GM19240 (cell line): ENCODE results near the gene DNAJB6.
"Not testable (repeated sequence)": the region's sequence is repeated elsewhere in the genome, so short reads cannot be mapped to it uniquely, and the experiment has no call there.

ENCODE experiments used
- DNase-seq: peaks from one replicate; pipeline ENCODE4 v3.0.0; 2011; ENCODE audit warnings: low spot score; ENCODE audit not compliant: insufficient read length

DNAJB6 gene

DNA sequence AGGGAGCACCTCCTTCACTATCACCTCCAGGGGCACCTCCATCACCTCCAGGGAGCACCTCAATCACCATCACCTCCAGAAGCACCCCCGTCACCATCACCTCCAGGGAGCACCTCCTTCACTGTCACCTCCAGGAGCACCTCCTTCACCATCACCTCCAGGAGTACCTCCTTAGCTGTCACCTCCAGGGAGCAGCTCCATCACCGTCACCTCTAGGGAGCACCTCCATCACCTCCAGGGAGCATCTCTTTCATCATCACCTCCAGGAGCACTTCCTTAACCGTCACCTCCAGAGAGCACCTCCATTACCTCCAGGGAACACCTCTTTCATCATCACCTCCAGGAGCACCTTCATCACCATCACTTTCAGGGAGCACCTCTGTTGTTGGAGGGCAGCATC is 103.0 kb downstream of the DNAJB6 start:
- DNase-seq, result no peak

DNA sequence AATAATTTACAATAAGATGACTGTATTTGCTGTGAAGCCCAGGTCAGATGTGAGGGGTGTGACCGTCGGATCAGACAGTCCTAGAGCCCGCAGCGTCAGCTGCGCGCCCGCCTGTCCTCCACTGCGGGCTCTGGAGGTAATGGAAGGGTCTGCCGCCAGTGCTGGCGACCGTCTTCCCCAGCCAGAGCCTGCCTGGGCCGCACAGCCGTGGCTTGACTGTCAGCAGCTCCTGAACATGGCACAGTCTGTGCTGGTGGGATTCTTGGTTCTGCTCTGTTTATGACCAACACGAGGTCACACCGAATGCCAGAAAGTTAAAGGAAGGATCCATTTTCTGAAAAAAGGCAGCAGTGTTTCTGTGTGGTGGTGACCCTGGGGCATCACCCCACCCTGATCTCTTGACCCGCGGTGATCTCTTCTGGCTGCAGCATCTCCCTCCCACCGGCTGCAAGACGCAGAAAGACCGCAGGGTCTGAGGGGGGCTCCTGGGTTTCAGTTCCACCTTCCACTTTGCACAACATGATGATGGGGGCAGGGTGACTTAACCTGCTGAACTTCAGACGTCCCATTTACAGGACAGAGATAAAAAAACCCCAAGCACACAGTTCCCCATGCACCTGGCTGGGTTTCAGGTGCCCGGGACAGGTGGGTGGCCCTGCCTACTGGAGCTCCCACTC is 103.7 kb downstream of the DNAJB6 start:
- no peak for DNase-seq

DNA sequence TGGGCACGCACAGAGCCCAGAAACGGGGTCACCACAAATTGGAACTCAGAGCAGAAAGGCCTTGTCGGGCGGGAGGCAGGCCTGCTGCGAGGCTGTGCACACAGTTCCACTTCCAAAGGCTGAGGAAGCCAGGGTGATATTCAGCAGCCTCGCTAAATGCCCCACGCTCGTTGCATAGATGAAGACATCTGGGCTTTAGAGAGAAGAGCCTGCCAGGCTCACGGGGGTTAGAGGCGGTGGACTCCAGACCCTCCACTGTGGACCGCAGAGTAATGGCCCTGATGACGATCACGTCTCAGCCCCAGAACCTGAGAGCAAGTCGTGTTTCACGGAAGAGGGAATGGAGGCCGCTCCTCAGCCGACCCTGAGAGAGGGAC is 104.2 kb downstream of the DNAJB6 start:
- no peak for DNase-seq

DNA sequence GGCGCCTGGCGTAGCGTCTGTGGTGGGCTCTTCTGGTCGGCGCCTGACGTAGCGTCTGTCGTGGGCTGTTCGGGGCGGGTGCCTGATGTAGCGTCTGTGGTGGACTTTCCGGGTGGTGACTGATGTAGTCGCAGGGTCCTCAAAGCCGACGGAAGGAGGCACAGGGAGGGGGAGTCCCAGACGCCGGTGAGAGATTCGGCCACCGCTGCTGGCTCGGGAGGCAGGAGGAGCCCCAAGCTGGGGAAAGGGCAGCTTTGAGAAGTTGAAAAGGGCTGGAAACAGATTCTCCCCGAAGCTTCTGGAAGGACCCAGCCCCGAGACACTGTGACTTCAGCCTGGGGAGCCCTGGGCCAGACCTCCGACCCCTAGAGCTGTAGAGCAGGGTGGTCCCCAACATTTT is 105.7 kb downstream of the DNAJB6 start:
- no peak for DNase-seq

DNA sequence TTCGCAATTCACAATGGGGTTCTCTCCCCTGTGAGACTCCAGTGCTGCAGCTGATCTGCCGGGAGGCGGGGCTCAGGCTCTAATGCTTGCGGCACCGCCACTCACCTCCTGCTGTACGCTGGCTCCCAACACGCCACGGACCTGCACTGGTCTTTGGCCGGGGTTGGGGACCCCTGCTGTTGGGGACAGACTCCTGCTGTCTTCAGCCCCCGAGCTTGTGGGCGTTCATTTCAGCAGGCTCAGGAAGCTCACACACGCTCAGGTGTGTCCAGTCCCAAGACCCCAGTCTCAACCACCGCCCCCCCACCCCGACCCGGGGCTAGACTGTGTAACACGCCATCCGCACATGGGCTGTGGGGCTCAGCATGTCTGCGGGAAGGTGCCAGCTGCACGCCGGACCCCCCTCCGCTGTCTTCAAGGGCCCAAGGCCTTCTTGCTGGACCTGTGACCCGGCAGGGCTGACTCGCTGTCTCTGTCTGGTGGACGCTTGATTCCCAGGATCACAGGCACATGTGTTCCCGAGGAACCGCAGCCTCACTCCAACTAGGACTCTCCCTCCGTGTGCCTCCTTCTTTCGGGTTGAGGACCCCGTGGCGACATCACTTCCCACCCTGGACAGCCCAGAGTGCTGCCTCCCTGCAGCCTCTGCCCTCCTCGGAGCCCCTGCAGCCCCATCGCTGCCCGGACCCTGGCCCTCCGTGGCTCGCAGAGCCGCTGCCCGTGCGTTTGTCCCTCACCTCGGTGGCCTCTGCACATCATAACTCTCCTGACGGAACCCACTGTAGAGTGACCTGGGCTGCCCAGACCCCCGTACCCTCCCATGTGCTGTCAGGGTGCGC is 106.4 kb downstream of the DNAJB6 start:
- DNase-seq, result no peak

DNA sequence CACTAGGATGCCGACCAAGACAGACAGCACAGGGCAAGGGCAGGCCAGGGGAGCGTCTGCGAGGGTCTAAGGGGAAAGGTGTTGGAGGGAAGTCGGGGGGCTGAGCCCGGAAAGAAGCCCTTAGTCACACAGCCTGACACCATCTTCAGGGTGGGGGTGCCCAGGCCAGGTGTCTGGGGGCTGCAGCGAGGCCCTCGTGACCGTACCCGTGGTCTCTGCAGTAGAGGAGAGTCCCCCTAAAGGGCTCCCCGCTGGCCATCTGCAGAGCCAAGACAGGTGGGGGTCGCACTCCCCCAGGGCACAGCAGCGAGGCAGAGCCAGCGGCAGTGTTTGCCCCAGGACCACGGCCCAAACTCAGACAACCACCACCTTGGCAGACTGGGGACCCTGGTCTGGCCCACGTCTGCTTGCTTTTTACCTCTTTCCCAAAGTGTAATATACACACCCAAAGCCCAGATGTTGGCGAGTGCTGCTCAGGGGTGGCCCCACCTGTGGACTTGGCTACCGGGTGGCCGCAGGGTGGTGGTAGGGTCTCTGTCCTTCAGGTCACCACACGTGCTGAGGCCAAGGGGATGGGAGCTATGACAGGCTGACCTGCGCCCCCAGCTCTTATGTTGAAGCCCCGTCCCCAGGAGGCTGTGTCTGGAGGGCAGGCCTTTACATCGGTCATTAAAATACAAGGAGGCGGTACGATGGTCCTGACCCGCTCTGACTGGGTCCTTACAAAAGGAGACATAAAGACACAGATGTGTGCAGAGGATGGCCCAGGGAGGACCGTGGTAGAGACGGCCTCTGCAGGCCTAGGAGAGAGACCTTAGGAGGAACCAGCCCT is 107.4 kb downstream of the DNAJB6 start:
- no peak for DNase-seq

DNA sequence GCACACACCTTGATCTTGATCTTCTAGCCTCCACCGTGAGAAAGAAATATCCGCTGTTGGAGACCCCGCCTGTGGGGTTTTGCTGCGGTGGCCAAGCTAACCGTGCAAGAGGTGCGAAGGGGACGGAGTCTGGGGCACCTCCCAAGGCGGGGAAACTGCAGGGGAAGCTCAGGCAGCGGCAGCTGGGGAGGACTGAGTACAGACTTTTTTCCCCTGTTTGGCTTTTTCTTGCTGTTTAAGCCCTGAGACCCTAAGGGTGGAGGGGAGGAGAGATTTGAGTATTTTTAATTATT is 108.0 kb downstream of the DNAJB6 start:
- no peak for DNase-seq

DNA sequence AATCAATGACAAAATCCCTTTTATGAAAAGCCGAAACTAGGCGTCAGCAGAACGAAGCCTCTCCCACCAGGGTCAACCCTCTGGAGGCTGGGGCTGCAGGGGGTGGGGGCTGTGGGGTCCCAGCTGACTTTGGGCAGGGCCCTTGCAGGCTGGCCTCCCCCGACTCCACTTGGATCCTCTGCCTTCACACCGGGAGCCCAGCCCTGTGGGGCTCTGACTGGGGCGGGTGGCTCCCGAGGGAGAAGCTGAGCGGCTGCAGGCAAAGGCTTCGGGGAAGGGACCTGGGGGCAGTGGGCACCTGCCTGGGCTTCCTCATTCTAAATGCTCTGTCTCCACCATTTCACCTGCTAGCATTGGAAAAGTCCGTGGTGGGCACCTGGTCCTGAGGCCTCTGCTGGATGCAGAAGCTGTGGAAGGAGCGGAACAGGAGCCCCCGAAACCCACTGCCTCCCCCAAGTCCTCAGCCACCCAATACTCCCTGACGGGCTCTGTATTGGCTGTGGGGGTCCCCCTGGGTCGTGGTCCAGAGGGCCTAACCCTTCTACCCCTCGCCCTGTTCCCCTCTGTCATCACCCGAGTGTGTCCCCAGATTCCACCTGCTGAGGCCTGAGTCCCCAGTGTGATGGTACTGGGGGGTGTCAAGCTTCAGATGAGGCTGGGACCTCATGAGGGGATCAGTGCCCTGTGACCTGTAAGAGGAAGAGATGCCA is 108.6 kb downstream of the DNAJB6 start:
- DNase-seq, result no peak

DNA sequence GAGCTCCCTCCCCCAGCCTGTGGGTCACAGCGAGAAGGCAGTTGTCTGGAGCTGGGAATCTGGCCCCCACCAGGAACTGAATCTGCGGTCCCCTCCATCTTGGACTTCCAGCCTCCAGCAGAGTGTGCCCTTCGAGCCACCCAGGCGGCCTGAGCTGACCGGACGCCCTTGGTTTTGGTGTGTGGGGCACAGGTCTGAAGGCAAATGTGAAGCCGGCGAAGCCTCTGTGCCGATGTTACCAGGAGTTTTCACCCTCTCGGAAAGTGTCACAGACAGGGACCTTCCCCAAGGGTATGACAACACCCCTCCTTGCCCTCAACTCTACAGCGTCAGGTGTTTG is 109.1 kb downstream of the DNAJB6 start:
- no peak for DNase-seq

DNA sequence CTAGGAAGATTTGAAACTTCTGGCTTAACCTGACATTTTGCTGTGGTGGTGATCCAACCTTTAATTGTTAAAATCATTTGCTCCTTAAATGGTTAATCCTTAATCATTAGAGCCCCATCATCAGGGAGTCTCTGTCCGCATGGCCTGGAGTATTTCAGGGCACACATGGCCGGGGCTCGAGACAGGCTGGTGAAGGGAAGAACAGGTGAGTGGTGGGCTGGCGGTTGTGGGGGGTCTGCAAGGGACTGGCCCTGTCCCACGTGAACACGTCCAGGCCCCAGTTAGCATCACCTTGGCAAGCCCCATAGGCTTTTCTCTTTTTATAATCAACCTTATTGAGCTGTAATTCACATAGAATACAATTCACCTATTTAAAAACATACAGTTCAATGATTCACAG is 109.5 kb downstream of the DNAJB6 start:
- DNase-seq, result no peak

DNA sequence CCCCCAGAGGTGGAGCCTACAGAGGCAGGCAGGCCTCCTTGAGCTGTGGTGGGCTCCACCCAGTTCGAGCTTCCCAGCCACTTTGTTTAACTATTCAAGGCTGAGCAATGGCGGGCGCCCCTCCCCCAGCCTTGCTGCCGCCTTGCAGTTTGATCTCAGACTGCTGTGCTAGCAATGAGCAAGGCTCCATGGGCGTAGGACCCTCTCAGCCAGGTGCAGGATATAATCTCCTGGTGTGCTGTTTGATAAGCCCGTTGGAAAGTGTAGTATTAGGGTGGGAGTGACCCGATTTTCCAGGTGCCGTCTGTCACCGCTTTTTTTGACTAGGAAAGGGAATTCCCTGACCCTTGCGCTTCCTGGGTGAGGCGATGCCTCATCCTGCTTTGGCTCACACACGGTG is 117.2 kb downstream of the DNAJB6 start:
- not testable (repeated sequence) for DNase-seq

DNA sequence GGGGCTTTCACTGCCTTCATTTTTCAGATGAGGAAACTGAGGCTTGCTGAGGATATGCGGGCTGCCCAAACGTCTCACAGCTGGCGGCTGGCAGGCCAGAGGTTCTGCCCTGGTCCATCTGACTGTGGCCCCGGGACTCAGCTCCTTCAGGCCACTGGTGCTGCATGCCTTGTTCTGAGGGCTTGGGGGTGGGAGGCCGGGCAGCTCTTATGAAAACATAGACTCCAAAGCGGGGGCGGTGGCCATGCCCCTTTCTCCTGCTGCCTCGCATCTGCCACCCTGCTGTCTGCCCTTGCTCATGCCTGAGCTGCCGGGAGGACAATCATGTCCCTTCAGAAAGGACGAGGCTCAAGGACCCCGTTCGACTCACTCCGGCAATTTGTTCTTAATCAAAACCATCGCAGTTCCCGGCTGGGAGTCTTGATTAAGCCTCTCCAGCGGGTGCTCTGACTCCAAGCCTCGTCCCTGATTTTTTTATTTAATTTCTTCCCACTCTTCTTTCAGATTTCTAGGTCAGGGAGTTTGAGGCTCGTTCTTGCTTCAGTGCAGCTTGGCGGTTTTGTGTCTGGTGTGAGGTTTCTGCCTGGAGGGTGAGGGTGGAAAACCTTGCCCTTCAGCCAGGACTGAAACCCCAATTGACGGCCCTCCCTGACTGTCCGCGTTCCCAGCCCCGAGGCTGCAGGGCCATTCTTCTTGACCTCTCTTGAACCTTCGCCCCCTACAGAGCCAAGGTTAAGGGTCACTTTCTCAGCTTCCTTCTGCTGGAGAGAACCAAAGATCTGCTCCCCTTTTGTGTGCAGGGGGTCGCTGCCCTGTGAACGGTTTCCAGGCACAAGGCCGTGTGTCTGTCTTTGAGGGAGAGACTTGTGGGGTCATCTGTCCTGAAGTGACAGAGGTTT is 120.8 kb downstream of the DNAJB6 start:
- DNase-seq, result no peak

DNA sequence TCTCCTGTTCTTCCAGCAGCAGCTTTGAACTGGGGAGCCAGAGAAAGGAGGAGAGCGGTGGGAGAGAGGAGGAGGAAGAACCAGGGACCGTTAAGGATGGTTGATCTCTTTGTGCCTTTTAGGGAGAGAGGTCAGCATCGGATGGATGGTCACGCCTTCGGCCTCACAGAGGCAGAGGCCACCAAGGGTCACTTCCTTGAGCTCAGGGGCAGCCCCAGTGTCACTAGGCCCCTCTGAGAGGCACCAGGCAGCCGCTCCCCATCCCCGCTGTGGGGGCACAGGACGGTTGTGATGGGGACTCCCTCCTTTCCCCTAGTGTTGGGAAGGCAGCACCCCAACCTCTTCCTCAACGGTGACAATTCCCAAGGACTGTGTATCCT is 121.4 kb downstream of the DNAJB6 start:
- no peak for DNase-seq

DNA sequence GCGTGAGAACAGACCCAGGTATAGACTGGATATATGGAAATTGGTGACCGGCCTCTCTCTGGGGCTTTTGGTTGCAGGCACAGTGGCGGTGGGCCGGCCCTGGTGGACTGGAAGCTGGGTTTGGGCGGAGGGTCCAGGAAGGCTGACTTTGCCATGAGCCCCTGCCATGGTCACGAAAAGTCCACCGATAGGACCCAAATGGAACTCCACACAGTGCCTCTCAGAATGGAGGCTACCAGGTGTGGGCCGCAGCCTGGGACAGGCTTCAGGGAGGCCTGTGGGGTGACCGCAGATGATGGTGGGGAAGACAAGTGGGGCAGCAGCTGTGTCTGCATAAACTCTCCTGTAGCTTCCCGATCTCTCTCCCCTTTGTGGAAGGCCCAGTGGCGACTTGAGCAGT is 123.2 kb downstream of the DNAJB6 start:
- DNase-seq, result no peak

DNA sequence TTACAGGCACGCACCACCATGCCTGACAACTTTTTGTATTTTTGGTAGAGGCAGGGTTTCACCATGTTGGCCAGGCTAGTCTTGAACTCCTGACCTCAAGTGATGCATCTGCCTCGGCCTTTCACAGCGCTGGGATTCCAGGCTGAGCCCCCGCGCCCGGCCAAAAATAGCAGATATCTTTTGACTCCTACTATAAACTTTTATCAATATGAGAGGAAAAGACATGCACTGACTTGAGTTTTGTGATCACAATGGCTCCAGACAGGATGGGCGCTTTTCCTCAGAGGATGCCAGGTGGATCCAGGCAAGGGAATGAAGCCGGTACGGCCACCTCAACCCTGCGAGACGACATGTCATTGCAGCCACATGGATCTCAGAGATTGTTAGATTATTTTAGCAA is 123.9 kb downstream of the DNAJB6 start:
- no peak for DNase-seq

DNA sequence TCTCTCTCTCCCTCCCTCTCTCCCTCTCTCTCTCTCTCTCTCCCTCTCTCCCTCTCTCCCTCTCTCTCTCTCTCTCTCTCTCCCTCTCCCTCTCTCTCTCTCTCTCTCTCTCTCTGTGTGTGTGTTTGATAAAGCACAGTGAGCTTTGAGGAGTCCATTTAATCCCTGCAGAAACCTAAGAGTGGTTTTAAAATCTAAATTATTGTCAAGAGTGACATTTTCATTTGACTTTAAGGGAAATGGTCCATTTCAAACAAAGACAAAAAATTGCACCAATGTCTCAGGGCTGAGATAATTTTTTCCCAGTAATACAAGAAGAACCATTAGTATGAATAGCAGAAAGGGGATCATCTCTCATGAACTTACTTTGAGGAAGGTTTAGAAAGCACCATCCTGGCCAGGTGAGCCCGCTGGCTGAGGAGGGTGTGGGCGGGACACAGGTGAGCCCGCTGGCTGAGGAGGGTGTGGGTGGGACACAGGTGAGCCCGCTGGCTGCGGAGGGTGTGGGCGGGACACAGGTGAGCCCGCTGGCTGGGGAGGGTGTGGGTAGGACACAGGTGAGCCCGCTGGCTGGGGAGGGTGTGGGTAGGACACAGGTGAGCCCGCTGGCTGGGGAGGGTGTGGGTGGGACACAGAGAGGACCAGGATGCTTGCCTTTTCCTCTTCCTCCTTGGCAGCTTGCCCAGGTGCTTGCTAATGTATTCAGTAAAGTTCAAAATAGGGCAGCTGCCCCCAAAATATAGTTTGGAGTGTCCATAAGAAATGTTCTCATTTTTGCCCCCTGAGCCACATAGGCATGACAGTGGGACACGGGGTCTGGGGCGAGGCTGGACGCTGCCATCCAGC is 125.0 kb downstream of the DNAJB6 start:
- DNase-seq, result no peak

DNA sequence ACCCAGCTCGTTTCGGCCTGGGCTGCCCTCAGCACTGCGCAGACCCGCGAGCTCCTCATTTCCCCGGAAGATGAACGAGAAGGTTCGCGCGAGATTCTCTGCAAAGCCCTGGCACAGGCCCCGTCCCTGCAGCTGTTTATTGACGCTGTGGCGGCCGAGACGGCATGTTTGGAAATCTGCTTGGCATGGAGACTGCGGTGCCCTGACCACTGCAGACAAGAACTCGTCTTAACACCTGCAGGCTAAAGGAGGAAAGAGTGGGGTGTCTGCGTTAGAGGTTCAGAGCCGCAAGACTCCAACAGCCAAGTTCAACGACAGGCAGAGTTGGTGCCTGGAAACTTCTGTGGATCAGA is 125.6 kb downstream of the DNAJB6 start:
- no peak for DNase-seq

DNA sequence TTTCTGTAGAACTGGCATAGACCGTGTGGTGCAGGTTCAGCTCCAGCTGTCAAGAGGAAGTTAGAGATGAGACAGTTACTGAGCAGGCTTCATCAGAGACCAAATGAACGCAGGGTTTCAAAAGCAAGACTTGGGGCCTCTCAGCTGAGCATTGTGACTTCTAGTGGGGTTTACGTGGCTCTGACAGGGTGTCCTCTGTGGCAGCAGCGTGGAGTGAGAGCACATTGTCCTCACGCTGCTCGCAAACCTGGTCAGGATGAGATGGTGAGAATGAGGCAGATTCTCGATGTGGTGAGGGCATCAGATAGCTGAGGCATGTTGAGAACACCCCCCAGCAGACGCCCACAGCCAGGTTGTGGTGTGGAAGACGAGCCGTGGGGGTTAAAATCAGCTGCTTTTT is 126.0 kb downstream of the DNAJB6 start:
- DNase-seq, result no peak

DNA sequence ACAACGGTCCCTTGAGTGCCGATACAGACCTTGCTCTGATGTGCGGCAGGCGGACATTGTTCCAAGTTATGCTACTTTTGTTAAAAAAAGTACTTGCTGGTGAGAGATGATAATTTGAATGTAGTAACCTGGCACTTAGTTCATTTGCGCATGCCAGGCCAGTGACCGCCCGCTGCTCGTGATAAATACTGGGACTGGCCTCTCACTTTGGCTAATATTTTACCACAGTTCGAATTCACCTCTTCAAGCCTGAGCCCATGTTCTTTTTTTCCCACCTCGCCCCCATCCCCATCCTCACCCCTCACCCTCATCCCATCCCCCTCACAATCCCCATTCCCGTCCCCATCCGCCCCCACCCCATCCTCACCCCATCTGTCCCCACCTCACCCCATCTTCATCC is 126.4 kb downstream of the DNAJB6 start:
- no peak for DNase-seq
